H1 (cell line): Measurements from ENCODE around the gene ZNF423. TPM values are rescaled to one million over a fixed set of nuclear protein-coding genes. Genes with fewer than 3 reads are reported as not detected.

ENCODE experiments used
- RNF2 ChIP-seq: fragments of 200-900, 300-1000 bp; sonication (generic); IDR thresholded peaks from 2 replicates; pipeline ENCODE4 v1.7.1; 2016; ENCODE audit warnings: borderline replicate concordance, low read depth, mild to moderate bottlenecking, antibody characterized with exemption, low read length; ENCODE audit not compliant: poor library complexity, severe bottlenecking; ENCODE audit errors: missing control alignments
- SIN3A ChIP-seq, 2 experiments: IDR thresholded peaks in 1 of 2; conservative IDR thresholded peaks in 1 of 2; 2 replicates each; pipeline ENCODE4 v1.6.1; 2011 to 2012; ENCODE audit warnings: low read length in 2 of 2, improper control_type of control experiment in 1 of 2, low read depth in 1 of 2, mild to moderate bottlenecking in 1 of 2
- TAF1 ChIP-seq: IDR thresholded peaks from 2 replicates; pipeline ENCODE4 v1.6.1; 2011; ENCODE audit warnings: mild to moderate bottlenecking, low read depth, low read length
- polyA plus RNA-seq, 7 experiments: library from polyadenylated mRNA; depleted of rRNA in 3 of 7; stranded (reverse) in 5 of 7; unstranded in 2 of 7; fragments of >200 nt in 5 of 7; fragments of 200-250 nt in 2 of 7; gene quantifications; 1 replicate in 5 of 7; 2 replicates in 1 of 7; 4 replicates in 1 of 7; pipeline versions ENCODE4 v1.2.1 to v1.2.3, GENCODE V29; 2011 to 2013; ENCODE audit warnings: missing spikeins in 2 of 7, mixed read lengths in 2 of 7
- total RNA-seq: library from RNA; stranded (reverse); fragmentation: NEBNext Ultra II Directional; extraction: Animal tissue kit (Norgen Biotek cat#: 25700); gene quantifications from 2 replicates; pipeline ENCODE4 v1.2.1, GENCODE V29; 2021
- TF ChIP-seq, protein P1 (sequence below): IDR thresholded peaks from 2 replicates; pipeline ENCODE4 v1.6.1; 2012; ENCODE audit warnings: inconsistent platforms

The ZNF423 gene
- total and polyA plus RNA-seq, 2 of the 8 experiments (the other 6 are each of a cell fraction or from before 2014, with no cell fraction given) = 38.2 to 52.3 TPM

- TF ChIP-seq SIN3A (conservative IDR thresholded peaks at IDR 0.05 in 1 of 2, IDR thresholded peaks at IDR 0.05 in 1 of 2; ENCODE audit: low read depth in 1 of 2, low read length in 2 of 2) = no peak
- TF ChIP-seq, protein P1, sequence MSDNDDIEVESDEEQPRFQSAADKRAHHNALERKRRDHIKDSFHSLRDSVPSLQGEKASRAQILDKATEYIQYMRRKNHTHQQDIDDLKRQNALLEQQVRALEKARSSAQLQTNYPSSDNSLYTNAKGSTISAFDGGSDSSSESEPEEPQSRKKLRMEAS = no peak
- no peak for TF ChIP-seq RNF2
- no peak for TF ChIP-seq TAF1
Observed at GRCh38 chr16:49670627-49671026, 185.3 kb downstream of the ZNF423 start (continued).
